Measurements from ENCODE around the gene UBAC1. TPM values are rescaled to one million over a fixed set of nuclear protein-coding genes. Genes with fewer than 3 reads are reported as not detected.

UBAC1 gene
- total RNA-seq, 4 donors from 2014 or later = 47.6 to 63.2 (median 54.3) TPM

GRCh38 chr9:136007934-136008692, 46.9 kb upstream of the UBAC1 start:
- peaks cover 9 to 83% (median 29%) of the 10 kb centered on the region in 3 donors for H3K4me1 ChIP-seq

GRCh38 chr9:136007276-136007933, 46.2 kb upstream of the UBAC1 start:
- DNase-seq = no peak
- Histone ChIP-seq H3K9me3 (no peaks in the 10 kb centered on the region), H3K27ac (peak overlapping the region; percentile 9 to 83 (median 48)), H3K4me1 (peaks cover 10 to 82% (median 25%) of the 10 kb centered on the region in 3 donors), H3K36me3 (peaks cover 0 to 41% (median 0%) of the 10 kb centered on the region in 3 donors), H3K4me3 (no peak overlapping the region), H3K27me3 (no peaks in the 10 kb centered on the region)
- WGBS, 2 donors = 75% methylated on average over 24 to 30 of the region's 36 CpGs
- TF ChIP-seq POLR2A (IDR thresholded peaks at IDR 0.05) (no peak), CTCF (IDR thresholded peaks at IDR 0.05) (no peak)
- intact Hi-C loops (cut with DNase I) = no loop called here

More at GRCh38 chr9:136007934-136008692, 46.9 kb upstream of the UBAC1 start:
- 72 to 76% methylated on average over 13 to 18 of the region's 24 CpGs for WGBS, 2 donors
- intact Hi-C loops (cut with DNase I) = no loop called here
- Histone ChIP-seq H3K27me3 (no peaks in the 10 kb centered on the region), H3K4me3 (peak overlapping the region in 1 of 4 donors; percentile 20), H3K9me3 (no peaks in the 10 kb centered on the region), H3K36me3 (peaks cover 0 to 48% (median 2%) of the 10 kb centered on the region in 3 donors), H3K27ac (peak overlapping the region; percentile 9 to 83 (median 48))
- TF ChIP-seq CTCF (IDR thresholded peaks at IDR 0.05) (no peak), POLR2A (IDR thresholded peaks at IDR 0.05) (no peak)
- DNase-seq = no peak

DNA sequence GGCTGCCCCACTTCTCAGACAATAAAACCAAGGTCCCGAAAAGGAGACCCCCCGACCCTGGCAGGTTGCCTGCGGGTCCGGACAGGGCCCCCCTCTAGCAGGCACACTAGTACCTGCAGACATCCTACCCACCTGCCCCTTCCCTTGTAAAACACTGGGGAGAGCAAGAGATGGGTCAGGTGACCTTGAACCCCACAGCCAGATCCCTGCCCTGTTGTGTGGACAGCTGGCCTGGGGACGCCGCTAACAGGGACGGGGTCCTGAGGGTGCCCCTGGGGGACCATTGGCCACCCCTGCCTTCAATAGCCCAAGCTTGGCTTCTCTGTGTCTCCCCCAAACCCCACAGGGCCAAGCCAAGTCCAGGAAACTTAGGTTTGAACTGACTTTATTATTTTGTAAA, 45.0 kb upstream of the UBAC1 start:
- no peak for TF ChIP-seq POLR2A (IDR thresholded peaks at IDR 0.05)
- TF ChIP-seq CTCF (IDR thresholded peaks at IDR 0.05) = no peak
- Histone ChIP-seq H3K36me3 (peaks cover 0 to 28% (median 0%) of the 10 kb centered on the region in 3 donors), H3K9me3 (no peaks in the 10 kb centered on the region), H3K4me3 (no peak overlapping the region), H3K27ac (peak overlapping the region in 1 of 4 donors; percentile 2), H3K27me3 (no peaks in the 10 kb centered on the region), H3K4me1 (peaks cover 10 to 70% (median 16%) of the 10 kb centered on the region in 3 donors)
- intact Hi-C loops (cut with DNase I) = no loop called here
- WGBS, 2 donors = 82 to 91% methylated on average over 3 to 7 of the region's 7 CpGs
- DNase-seq = no peak

GRCh38 chr9:136004712-136005111, 43.5 kb upstream of the UBAC1 start:
- TF ChIP-seq CTCF (IDR thresholded peaks at IDR 0.05) = no peak
- TF ChIP-seq POLR2A (IDR thresholded peaks at IDR 0.05) = no peak
- H3K27me3 ChIP-seq = no peaks in the 10 kb centered on the region
- intact Hi-C loops (cut with DNase I) = no loop called here
- H3K36me3 ChIP-seq = peaks cover 0 to 14% (median 0%) of the 10 kb centered on the region in 3 donors
- H3K9me3 ChIP-seq = no peaks in the 10 kb centered on the region
- no peak overlapping the region for H3K27ac ChIP-seq
- no peak overlapping the region for H3K4me3 ChIP-seq
- 75% methylated on average over 4 of the region's 15 CpGs; no CpG with 5 or more reads in 1 of the 2 donors for WGBS, 2 donors
- peaks cover 10 to 58% (median 16%) of the 10 kb centered on the region in 3 donors for H3K4me1 ChIP-seq
- DNase-seq = no peak

DNA sequence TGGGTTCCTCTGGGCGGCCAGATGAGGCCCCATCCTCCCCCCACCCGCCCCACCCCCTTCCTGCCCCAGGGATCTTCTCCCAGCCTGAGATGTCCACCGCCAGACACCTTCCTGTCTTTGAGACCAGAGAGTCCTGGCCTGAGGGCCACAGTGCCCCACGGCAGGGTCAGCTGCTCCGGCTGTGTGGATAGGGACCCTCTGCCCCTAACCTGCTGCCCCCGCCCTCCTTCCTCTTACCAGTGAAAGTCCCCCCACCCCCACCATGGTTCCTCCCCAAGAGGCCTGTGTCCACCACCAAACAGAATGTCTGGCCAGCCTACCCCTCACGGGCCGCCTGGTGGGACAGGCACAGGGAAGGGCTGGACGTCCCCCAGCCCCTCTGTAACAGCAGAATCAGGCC, 43.0 kb upstream of the UBAC1 start:
- 52% methylated on average over 2 of the region's 9 CpGs; no CpG with 5 or more reads in 1 of the 2 donors for WGBS, 2 donors
- Histone ChIP-seq H3K36me3 (peaks cover 0 to 9% (median 0%) of the 10 kb centered on the region in 3 donors), H3K27me3 (no peaks in the 10 kb centered on the region), H3K9me3 (no peaks in the 10 kb centered on the region), H3K27ac (no peak overlapping the region), H3K4me3 (no peak overlapping the region), H3K4me1 (peaks cover 10 to 53% (median 16%) of the 10 kb centered on the region in 3 donors)
- intact Hi-C loops (cut with DNase I) = no loop called here
- TF ChIP-seq CTCF (IDR thresholded peaks at IDR 0.05) (no peak), POLR2A (IDR thresholded peaks at IDR 0.05) (no peak)
- DNase-seq = no peak
